Neutrophil (primary cell): ENCODE data around the gene RTRAF.

Source experiments
- H3K27ac ChIP-seq: fragments of 200-600 bp; sonication (generic); 2 replicates; pipeline ENCODE4 v1.5.1; 2016; ENCODE audit warnings: mild to moderate bottlenecking, moderate library complexity
- H3K27me3 ChIP-seq: fragments of 200-600 bp; sonication (generic); 2 replicates; pipeline ENCODE4 v1.6.0; 2016; ENCODE audit warnings: mild to moderate bottlenecking
- H3K36me3 ChIP-seq: fragments of 200-600 bp; sonication (generic); 2 replicates; pipeline ENCODE4 v1.5.1; 2017
- H3K4me1 ChIP-seq, 2 experiments: fragments of 200-600 bp in 1 of 2; sonication (generic) in 1 of 2; 1 replicate in 1 of 2; 2 replicates in 1 of 2; pipeline versions ENCODE4 v1.5.1 to v1.6.1; 2013 to 2016; ENCODE audit warnings: low read depth in 1 of 2, low read length in 1 of 2, mild to moderate bottlenecking in 1 of 2, moderate library complexity in 1 of 2; ENCODE audit not compliant: control insufficient read depth in 1 of 2, insufficient read depth in 1 of 2
- H3K4me3 ChIP-seq, 2 experiments: fragments of 200-600 bp in 1 of 2; sonication (generic) in 1 of 2; 1 replicate in 1 of 2; 2 replicates in 1 of 2; pipeline ENCODE4 v1.5.1; 2013 to 2016; ENCODE audit warnings: low read depth in 1 of 2, low read length in 1 of 2, mild to moderate bottlenecking in 1 of 2, moderate library complexity in 1 of 2
- H3K9me3 ChIP-seq: fragments of 200-600 bp; sonication (generic); 2 replicates; pipeline ENCODE4 v1.5.1; 2016
- TF ChIP-seq, protein P1 (sequence below): fragments of 200-600 bp; sonication (generic); IDR thresholded peaks from 2 replicates; pipeline ENCODE4 v1.5.1; 2016; ENCODE audit warnings: antibody characterized with exemption

The RTRAF gene

DNA sequence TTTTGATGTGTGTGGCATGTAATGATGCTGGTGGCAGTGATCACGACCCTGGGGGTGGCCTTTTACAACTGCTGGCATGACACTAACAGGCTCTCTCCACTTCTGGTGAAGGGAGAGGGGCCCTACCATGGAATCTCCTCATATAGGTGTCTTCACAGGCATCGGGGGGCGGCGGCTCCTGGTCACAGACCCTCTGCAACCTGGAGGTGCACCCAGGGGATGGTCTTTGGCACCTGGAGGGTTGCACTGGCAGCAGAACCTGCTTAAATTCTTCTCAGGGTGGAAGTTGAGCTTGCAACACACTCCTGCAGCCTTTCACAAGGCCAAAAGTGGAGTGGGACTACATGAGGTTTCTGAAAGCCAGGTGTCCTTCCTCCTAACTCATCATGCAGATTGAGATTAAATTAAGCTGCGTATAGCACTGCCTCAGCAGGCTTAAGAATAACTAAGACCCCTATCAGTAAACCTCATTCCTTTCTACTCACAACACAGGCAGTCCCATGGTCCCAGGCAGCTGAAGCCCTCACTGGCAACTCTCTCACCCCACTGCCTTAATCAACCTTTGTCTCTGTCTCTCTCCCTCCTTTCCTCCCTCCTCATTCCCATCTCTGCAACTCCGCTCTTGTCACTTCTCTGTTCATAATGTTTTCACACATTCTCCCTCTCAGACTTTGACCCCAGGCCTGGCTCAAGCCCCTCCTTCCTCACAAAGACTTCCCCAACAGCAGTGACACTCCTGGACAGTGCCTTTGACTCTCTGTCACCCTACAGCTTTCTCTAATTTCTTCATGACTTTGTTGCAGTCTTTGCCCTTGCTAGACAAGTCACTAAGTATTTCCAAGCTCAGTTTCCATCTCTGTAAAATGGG, 60.6 kb downstream of the RTRAF start:
- Histone ChIP-seq H3K27ac (no peak overlapping the region), H3K4me3 (no peak overlapping the region), H3K4me1 (no peaks in the 10 kb centered on the region), H3K36me3 (no peaks in the 10 kb centered on the region), H3K27me3 (peaks cover 10% of the 10 kb centered on the region), H3K9me3 (no peaks in the 10 kb centered on the region)
- TF ChIP-seq, protein P1, sequence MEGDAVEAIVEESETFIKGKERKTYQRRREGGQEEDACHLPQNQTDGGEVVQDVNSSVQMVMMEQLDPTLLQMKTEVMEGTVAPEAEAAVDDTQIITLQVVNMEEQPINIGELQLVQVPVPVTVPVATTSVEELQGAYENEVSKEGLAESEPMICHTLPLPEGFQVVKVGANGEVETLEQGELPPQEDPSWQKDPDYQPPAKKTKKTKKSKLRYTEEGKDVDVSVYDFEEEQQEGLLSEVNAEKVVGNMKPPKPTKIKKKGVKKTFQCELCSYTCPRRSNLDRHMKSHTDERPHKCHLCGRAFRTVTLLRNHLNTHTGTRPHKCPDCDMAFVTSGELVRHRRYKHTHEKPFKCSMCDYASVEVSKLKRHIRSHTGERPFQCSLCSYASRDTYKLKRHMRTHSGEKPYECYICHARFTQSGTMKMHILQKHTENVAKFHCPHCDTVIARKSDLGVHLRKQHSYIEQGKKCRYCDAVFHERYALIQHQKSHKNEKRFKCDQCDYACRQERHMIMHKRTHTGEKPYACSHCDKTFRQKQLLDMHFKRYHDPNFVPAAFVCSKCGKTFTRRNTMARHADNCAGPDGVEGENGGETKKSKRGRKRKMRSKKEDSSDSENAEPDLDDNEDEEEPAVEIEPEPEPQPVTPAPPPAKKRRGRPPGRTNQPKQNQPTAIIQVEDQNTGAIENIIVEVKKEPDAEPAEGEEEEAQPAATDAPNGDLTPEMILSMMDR: no peak

DNA sequence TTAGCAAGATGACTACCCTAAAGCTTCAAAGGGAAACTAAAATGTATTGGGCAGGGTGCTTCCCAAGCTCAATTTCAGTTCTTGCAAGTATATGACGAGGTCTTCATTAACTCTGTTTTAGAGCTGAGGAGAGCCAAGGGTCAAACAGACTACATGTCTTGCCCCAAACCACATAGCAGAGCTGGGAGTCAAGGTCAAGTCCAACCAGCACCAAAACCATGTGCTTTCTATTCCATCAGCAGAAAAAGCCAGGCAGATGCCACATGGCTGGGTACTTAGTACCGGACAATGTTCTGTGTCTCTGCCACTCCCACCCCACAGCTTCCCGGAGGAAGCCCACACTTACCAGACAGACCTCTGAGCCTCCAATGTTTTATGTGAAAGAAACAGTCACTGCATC, 61.9 kb downstream of the RTRAF start:
- no peak overlapping the region for H3K27ac ChIP-seq
- H3K9me3 ChIP-seq: no peaks in the 10 kb centered on the region
- no peaks in the 10 kb centered on the region for H3K36me3 ChIP-seq
- H3K4me1 ChIP-seq: no peaks in the 10 kb centered on the region
- H3K4me3 ChIP-seq: no peak overlapping the region
- peaks cover 20% of the 10 kb centered on the region for H3K27me3 ChIP-seq
- TF ChIP-seq, protein P1: no peak

DNA sequence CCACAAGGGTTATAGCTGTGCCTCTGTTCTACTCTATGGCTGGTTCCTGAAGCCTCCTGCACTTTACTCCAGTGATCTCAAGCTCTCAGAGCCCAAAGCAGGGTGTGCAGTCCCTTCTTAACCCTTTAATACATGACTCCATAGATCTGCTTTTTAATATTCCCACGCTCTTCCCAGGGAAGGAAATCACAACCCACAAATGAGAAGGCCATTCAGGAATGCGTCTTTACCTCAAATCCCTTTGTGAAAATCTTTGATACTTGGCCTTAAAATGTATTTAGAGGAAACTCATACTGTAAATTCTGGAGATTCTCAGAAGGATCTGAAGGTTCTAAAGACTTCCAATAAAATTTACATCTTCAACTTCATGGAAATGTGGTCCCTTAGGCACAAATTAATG, 62.5 kb downstream of the RTRAF start:
- Histone ChIP-seq H3K27me3 (peaks cover 24% of the 10 kb centered on the region), H3K27ac (no peak overlapping the region), H3K36me3 (no peaks in the 10 kb centered on the region), H3K4me1 (no peaks in the 10 kb centered on the region), H3K9me3 (no peaks in the 10 kb centered on the region), H3K4me3 (no peak overlapping the region)
- TF ChIP-seq, protein P1: no peak

DNA sequence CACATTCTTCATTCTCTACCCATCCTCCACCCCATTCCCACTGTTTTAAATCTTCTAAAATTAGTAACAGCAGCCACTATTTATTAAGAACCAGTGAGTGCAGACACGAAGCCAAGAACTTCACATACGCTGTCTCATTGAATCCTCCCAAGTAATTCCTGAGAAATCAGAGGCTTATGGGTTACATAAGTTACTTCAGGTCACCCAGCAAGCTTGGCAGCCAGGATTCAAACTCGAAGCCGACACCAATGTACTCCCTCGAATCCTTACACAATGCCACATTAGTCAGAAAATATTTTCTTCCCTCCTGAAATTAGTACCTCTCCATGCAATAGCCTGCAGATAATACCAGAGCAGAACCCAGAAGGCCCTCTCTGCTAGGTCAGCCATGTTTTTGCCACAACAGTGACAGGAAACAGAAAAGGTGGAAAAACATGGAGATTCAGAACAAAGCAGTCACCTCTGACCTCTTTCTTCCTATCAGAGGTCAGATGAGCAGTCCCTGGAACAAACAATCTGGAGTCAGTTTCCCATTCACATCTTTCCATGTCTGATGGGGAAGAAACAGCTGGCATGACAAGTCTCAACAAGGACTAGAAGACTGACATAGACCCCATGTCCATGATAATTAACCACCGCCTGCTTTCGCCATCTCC, 63.1 kb downstream of the RTRAF start:
- TF ChIP-seq, protein P1: no peak
- Histone ChIP-seq H3K4me3 (no peak overlapping the region), H3K9me3 (no peaks in the 10 kb centered on the region), H3K27me3 (peaks cover 24% of the 10 kb centered on the region), H3K27ac (no peak overlapping the region), H3K36me3 (no peaks in the 10 kb centered on the region), H3K4me1 (no peaks in the 10 kb centered on the region)

DNA sequence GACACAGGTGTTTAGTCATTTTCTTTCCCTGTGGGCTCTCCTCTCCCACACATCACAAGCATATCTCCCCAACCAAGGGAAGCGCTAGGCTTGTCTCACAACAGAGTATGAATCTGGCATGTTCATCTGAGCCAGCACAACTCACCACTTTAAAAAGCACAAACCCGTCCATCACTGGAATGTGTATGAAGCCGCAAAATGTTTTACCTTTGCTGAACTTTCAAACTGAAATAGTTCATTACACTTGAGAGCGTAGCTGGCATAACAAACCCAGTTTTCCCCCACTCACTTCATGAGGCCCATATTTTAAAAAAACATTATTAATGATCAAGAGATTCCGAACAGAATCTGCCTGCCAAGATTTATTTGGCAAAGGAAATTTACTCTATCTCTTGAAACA, 63.7 kb downstream of the RTRAF start:
- TF ChIP-seq, protein P1: no peak
- Histone ChIP-seq H3K27me3 (peaks cover 26% of the 10 kb centered on the region), H3K4me3 (no peak overlapping the region), H3K27ac (no peak overlapping the region), H3K36me3 (no peaks in the 10 kb centered on the region), H3K4me1 (no peaks in the 10 kb centered on the region), H3K9me3 (no peaks in the 10 kb centered on the region)
